ENCODE results near the gene JAM3.

Gene JAM3

DNA sequence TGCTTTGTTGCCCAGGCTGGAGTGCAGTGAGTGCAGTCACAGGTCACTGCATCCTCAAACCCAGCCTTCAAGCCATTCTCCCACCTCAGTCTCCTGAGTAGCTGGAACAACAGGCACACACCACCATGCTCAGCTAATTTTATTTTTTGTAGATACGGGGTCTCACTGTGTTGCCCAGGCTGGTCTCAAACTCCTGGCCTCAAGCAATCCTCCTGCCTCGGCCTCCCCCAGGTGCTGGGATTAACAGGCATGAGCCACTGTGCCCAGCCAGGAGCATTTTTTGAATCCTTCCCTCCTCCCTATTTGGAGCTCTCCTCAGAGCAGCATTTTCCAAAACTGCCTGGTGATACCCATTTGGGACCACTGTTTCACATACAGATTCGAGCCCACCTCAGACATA, 77.7 kb downstream of the JAM3 start:
- DNase-seq (ENCODE audit: low spot score): no peak

DNA sequence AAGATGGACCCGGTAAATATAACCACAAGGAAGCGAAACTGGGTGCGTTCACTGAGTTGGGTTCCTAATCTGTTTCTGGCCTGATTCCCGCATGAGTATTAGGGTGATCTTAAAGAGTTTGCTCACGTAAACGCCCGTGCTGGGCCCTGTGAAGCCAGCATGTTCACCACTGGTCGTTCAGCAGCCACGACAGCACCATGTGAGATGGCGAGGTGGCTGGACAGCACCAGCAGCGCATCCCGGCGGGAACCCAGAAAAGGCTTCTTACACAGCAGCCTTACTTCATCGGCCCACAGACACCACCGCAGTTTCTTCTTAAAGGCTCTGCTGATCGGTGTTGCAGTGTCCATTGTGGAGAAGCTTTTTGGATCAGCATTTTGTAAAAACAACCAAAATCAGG, 80.5 kb downstream of the JAM3 start:
- no peak for DNase-seq (ENCODE audit: low spot score)

DNA sequence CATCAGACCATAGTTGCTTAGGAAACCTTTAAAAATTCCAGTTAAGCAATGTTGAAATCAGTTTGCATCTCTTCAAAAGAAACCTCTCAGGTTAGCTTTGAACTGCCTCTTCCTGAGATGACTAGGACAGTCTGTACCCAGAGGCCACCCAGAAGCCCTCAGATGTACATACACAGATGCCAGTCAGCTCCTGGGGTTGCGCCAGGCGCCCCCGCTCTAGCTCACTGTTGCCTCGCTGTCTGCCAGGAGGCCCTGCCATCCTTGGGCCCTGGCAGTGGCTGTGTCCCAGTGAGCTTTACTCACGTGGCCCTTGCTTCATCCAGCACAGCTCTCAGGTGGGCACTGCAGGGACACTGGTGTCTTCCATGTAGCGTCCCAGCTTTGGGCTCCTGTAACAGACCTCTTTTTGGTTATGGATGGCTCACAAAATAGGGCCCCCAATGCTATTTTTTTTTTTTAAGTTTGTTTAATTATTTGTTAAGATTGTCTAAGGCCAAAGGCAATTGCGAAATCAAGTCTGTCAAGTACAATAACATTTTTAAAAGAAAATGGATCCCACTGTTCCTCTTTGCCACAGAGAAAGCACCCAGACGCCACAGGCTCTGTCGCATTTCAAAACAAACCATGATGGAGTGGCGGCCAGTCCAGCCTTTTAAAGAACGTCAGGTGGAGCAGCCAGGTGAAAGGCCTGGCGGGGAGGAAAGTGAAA, 81.5 kb downstream of the JAM3 start:
- no peak for DNase-seq (ENCODE audit: low spot score)

DNA sequence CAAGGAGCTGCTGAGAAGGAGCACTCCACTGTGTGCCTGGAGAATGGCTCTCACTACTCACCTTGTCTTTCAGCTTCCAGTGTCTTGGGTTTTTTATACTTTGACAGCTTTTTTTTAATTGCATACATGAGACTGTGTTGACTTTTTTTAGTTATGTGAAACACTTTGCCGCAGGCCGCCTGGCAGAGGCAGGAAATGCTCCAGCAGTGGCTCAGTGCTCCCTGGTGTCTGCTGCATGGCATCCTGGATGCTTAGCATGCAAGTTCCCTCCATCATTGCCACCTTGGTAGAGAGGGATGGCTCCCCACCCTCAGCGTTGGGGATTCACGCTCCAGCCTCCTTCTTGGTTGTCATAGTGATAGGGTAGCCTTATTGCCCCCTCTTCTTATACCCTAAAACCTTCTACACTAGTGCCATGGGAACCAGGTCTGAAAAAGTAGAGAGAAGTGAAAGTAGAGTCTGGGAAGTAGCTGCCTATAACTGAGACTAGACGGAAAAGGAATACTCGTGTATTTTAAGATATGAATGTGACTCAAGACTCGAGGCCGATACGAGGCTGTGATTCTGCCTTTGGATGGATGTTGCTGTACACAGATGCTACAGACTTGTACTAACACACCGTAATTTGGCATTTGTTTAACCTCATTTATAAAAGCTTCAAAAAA, 82.3 kb downstream of the JAM3 start:
- DNase-seq (ENCODE audit: low spot score): no peak

DNA sequence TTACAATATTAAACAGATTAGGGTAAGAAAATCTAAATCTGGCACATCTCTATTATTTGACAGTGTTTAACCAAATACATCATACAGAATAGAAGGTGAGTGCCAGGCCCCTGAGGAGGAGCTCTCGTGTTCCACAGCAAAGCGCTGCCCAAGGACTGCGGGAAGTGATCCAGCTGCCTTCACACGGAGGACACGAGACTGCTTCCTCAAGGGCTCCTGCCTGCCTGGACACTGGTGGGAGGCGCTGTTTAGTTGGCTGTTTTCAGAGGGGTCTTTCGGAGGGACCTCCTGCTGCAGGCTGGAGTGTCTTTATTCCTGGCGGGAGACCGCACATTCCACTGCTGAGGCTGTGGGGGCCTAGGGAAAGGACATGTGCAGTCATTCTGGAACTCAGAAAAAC, 83.8 kb downstream of the JAM3 start:
- DNase-seq (ENCODE audit: low spot score): no peak

DNA sequence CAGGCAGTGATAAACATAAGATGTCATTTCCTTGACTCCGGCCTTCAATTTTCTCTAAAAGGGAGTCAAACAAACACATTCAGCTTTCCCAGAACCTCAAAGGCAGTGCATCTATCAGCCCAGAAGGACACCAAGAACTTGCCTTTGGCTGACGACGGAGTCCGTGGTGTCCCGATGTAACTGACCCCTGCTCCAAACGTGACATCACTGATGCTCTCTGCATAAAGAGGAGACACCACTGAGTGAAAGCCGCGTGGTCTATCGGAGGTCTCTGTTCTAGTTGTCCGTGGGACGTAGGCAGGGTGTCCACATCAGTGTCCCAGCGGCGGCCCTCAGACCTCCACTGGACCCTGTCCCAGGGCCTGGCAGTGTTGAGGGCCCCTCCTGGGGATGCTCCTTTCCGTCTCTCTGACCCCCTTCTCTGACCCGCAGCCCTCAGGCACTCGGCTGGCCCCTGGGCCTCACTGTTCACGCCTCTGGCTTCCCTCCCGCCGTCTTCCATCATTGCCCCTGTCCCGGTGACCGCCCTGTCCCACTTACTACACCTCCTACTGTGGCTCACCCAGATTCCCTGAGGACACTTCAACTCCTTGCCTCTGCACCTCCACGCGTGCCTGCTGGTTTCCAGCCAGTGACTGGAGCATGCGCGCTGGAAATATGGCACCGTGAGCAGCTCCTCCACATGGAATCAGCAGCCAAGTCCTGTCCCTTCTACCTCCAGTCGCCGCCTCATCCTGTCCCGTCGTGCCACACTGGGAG, 84.5 kb downstream of the JAM3 start:
- no peak for DNase-seq (ENCODE audit: low spot score)

DNA sequence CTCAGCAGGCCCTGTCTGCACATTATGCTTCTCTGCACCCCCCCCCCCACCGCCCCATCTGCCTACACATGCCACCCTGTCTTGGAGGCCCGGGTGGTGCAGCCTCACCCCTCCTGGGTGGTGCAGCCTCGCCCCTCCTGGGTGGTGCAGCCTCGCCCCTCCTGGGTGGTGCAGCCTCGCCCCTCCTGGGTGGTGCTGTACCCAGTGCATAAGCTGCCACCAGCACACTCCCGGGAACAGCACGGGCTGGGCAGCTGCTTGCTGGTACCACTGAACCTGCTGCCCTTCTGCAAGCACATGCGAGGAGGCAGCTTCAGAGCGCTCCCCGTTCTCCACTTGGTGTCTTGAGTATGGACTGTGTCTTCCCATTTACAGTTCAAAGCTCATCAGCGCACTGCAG, 85.6 kb downstream of the JAM3 start:
- DNase-seq (ENCODE audit: low spot score): no peak

DNA sequence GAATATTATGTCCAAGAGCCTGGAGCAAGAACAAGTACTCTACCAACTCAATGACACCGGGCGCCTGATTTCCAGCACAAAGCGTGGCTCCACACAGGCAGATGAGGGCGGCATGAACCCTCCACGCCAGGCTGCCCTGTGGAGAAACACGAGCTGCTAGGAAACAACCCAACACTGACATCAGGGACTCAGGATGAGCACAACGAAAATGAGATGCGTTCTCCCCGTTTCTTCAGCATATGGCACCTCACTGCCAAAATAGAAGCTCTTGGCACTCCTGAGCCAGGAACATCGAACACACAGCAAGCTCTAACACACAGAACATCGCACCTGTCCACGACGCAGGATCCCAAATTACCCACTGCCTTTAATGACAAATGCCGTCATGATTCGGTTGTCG, 86.6 kb downstream of the JAM3 start:
- DNase-seq (ENCODE audit: low spot score): no peak

DNA sequence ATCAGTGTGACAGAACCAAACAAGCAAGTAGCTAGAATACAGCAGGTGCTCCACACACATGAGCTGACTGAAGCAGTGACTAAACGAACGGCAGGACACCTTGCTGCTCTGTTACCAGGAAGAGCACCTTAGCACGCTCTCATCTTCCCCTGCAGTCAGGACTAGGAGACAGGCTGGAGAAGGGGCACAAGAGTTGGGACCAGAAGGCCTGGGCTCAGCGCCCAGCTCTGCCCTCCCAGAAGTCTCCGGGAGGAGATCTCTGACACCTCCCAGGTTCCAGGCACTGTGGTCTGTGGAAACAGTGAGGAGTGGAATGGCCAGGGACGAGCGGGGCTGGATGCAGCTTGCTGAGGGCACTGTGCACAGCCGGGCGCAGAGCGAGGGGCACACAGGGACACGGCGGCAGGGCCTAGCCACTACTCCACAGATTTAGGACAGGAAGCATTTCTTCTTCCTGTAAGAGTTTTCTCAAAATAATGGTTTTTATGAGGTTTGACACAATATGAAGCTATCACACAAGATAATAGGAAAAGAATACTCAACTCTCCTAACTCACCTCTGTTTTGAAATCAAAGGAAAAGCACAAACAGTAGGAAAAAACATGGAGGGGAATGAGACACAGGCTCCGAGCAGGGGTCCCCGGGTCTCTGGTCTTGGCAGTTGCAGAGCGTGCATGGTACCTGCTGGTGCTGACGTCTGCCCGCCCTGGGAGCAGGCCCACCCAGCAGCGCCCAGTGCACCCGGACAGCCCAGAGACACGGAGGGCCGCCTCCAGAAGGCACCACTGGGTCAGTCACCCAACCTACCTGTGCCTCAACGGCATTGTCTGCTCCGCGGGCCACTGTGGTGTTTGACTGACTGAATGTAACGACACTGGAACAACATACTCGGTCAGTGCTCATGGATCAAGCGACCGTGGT, 87.3 kb downstream of the JAM3 start:
- DNase-seq (ENCODE audit: low spot score): no peak

DNA sequence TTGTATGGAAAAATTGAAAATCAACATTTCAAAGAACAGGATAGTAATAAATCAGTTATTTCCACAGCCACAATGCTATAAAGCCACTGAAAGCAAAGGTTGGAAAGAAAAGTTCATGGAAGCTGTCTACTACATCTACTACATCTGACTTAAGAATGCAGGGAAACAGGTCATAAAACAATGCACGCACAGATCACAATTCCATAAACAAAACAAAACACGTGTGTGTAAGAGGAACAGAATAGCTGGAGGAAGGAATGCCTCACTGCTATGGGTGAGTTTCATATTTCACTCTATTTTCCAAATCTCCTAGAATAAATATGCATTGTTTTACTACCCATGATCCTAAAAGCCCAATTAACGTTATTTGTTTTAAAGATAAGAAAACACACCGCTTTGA, 88.6 kb downstream of the JAM3 start:
- no peak for DNase-seq (ENCODE audit: low spot score)

DNA sequence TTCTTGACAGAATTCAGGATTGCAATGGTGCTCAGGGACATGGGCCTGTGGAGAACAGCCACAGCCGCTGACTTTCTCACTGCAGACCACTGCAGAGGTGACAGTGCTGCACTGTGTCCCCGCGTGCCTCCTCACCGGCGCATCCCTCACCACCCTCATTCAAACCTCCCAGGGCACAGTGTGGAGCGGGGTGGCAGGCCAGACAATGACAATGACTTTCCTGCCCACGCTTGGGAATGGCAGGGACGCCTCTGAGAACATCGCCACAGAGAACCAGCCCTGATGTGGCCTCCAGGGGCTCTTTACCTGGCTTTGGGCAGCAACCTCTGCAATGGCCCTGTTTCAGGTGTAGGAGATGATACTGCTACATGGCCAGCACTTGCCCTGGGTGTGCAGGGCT, 89.2 kb downstream of the JAM3 start:
- no peak for DNase-seq (ENCODE audit: low spot score)

DNA sequence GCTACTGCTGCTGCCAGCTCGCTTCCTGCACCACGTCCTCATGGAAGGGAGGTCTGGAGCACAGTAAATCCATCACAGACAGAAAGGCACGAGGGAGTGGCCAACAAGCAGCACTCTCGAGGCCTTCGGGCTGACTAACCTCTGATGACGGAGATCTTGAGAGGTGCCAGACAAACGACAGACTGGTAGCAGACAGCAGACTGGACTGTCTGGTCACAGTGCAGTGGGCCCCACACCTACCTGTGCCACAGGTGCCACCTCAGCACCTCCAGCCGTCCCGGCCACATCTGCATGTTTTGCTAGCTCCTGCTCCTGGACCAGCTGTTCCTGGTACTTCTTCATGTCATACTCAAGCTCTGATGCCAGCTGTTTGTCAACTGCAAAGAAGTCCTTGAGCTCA, 90.8 kb downstream of the JAM3 start:
- DNase-seq (ENCODE audit: low spot score): no peak

DNA sequence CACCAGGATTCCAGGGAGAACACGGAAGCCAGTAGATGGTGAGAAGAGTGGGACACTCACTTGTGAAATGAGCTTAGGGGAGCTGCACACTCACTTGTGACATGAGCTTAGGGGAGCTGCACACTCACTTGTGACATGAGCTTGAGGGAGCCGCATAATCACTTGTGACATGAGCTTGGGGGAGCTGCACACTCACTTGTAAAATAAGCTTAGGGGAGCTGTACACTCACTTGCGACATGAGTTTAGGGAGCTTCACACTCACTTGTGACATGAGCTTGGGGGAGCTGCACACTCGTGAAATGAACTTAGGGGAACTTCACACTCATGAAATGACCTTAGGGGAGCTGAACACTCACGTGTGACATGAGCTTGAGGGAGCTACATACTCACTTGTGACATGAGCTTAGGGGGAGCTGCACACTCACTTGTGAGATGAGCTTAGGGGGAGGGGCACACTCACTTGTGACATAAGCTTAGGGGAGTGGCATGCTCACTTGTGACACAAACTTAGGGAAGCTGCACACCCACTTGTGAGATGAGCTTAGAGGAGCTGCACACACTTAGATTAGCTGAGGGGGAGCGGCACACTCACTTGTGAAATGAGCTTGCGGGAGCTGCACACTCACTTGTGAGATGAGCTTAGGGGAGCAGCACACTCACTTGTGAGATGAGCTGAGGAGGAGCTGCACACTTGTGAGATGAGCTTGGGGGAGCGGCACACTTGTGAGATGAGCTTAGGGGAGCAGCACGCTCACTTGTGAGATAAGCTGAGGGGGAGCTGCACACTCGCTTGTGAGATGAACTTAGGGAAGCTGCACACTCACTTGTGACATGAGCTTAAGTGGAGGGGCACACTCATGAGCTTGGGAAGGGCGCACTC, 95.9 kb downstream of the JAM3 start:
- DNase-seq (ENCODE audit: low spot score): no peak

DNA sequence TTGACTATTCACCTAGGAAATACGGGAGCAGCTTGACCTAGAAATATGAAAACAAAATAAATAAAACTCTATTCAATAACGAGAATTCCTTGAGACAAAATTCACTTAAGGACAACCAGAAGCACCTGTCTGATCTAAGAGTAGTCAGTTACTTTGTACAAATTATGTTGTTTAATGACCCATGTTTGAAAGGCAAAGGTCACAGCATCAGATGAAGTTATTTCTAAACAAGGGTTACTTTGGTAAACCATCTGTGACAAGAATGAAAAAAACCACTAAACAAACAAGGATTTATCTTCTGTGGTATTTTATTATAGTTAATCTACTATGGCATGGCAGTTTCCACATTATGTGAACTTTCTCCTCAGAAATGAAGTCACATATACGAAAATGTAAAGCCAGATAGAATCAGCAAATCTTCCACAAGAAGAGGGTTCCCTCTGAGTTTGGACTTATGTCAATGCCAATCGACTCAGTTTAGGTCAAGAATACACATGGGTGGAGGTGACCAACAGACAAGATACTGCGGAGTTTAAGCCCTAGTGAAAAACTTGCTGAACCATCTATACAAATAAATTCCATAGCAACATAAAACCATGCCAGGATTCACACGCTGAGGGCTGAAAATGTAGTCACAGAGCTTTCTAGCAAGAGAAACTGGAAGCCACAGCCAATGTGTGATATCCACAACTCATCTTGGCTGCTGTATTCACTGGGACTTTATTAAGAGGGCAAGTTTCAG, 101.5 kb downstream of the JAM3 start:
- no peak for DNase-seq (ENCODE audit: low spot score)

DNA sequence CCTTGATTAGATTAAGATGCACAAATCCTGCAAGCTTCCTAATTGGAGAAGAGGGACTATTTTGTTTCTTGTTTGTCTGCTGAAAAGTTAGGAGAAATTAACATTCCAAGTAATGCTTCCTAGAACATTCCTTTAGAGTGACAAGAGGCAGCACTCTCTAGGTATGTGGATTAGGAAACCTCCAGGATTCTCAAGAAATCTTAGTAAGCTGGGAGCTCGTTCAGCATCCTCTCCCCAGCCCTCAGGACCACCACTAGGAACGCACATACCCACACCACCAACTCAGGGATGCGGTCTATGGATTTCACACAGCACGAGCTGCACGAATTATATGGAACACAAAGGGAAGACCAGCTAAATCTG, 102.0 kb downstream of the JAM3 start:
- DNase-seq (ENCODE audit: low spot score): no peak

DNA sequence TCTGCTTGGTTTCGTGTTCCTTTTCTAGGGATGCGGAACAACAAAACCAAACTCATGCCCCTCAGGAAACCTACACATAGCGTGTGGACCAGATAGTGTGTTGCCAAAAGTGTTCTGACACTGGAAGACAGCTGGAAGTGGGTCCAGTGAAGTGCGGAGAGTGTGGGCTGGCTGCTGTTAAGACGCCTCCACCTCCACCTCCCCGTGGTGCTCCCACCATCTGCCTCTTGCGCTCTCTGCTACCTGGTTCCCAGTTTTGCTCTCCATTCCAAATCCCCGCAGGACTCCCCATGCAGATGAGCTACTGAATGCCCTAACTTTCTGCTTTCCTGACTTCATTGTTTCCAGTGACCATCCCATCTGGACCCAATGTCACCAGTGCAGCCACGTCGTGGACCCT, 103.1 kb downstream of the JAM3 start:
- DNase-seq (ENCODE audit: low spot score): no peak

DNA sequence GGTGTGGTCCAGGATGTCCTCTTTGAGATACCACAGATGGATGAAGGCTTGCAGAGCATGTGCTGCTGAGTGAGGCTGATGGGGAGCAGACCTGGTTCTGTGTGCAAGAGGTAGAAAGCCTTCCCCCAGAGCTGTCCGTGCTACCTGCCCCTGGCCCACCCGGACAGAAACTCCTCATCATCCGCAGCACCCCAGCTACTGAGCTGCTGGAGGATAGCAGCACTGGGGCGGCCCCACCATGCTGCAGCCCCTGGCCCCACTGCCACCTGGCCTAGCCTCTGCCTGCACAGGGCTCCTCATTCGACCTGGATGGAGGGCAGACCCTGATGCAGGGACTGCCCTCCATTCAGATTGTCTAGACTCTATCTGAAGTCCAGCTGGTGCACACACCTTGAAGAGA, 104.4 kb downstream of the JAM3 start:
- no peak for DNase-seq (ENCODE audit: low spot score)

DNA sequence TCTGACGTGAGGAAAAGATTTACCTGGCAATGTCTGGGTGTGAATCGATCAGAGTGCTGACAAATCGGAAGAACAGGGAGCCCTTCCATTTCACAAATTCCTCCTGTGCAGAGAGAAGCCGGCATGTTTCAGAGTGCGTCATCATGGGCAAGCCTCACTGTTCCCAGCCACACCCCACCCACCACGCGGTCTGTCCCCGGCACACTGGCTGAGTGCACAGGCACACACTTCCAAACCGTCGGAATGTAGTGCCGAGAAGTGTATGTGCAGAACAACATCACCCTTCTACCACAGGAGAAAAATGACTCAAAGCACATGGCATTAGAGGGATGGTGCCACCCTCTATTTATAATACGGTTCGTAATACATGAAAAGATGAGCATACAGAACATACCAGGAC, 107.4 kb downstream of the JAM3 start:
- no peak for DNase-seq (ENCODE audit: low spot score)

DNA sequence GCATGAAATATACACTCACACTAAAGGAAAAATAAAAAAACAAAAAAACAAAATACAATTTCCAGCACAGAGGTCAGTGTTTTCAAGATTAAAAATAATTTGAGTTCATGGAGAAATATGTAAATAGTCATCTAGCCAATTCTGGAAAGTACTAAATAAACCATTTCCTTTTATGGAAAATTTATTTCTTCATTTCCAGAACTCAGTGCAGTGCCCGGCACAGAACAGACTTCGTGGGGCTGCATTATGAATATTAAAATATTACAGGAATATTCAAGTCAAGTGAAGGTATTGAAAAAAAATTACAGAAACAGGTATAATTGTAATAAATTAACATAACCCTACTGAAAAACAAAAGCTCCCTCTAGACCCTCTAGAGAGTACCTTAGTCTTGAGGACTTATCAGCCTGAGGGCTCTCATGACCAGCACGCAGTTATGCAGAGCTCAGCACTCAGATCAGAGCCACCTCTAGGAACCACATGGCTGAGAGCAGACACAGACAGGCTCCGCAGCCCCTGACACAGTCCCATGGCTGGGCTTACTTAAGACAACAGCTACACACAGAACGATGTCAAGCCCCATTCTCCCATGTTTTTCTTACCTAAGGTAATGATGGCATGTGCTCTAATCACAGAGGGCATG, 109.3 kb downstream of the JAM3 start:
- no peak for DNase-seq (ENCODE audit: low spot score)

DNA sequence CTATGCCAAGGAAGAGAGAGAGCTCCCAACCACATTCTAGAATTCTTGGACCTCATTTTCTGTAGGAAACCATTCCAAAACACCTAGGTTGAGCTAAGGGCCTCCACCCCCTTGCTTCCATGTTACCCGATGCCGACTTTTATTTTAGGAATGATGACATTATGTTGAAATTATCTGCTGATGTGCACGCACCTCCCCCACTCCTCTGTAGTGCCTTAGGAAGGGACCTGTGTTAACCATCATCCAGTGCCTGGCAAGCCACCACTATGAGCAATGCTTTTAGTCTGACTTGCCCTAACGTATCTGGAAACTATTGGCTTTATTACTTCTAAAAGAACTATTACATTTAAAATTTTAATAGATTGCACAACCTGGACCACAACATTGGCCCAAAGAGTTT, 112.8 kb downstream of the JAM3 start:
- no peak for DNase-seq (ENCODE audit: low spot score)

Measured in SW480 (cell line).